Measurements from ENCODE around the gene CCNJL. TPM values are rescaled to one million over a fixed set of nuclear protein-coding genes. Genes with fewer than 3 reads are reported as not detected.
"Not testable (repeated sequence)": the region's sequence is repeated elsewhere in the genome, so short reads cannot be mapped to it uniquely, and the experiment has no call there.

The CCNJL gene
- total RNA-seq, 1 experiment from 2014 or later: 33.9 TPM

GRCh38 chr5:160250826-160251225, 61.5 kb downstream of the CCNJL start:
- Histone ChIP-seq H4K20me1 (ENCODE audit: insufficient read depth) (no peaks in the 10 kb centered on the region), H3K4me2 (no peak overlapping the region), H3K9me3 (ENCODE audit: insufficient read depth, low read depth) (no peaks in the 10 kb centered on the region), H2AFZ (no peak overlapping the region), H3K9me2 (ENCODE audit: insufficient read depth) (no peaks in the 10 kb centered on the region), H3K27me3 (ENCODE audit: insufficient read depth, low read depth) (no peaks in the 10 kb centered on the region), H3K27ac (no peak overlapping the region), H3F3A (ENCODE audit: insufficient read depth, low read depth) (no peaks in the 10 kb centered on the region), H3K79me2 (ENCODE audit: low read depth) (no peaks in the 10 kb centered on the region), H3K4me1 (replicated peaks; ENCODE audit: insufficient read depth) (no peaks in the 10 kb centered on the region), H3K4me3 (no peak overlapping the region), H3K36me3 (ENCODE audit: low read depth) (no peaks in the 10 kb centered on the region)
- ChIA-PET POLR2A (ENCODE audit: unreplicated experiment) (no interaction called here), CTCF (no interaction called here)
- no peak for TF ChIP-seq EZH2 (IDR thresholded peaks at IDR 0.05; ENCODE audit: low read depth)
- TF ChIP-seq CTCF (conservative IDR thresholded peaks at IDR 0.05): no peak
- BruUV-seq (replicated peaks): no TSS peak
- intact Hi-C loops (cut with micrococcal nuclease; ENCODE audit: unreplicated experiment): no loop called here
- no peak for DNase-seq

GRCh38 chr5:160250226-160250625, 62.1 kb downstream of the CCNJL start:
- Histone ChIP-seq H3K79me2 (ENCODE audit: low read depth) (no peaks in the 10 kb centered on the region), H3K4me1 (replicated peaks; ENCODE audit: insufficient read depth) (no peaks in the 10 kb centered on the region), H3K9me2 (ENCODE audit: insufficient read depth) (no peaks in the 10 kb centered on the region), H3F3A (ENCODE audit: insufficient read depth, low read depth) (no peaks in the 10 kb centered on the region), H2AFZ (no peak overlapping the region), H3K4me3 (no peak overlapping the region), H3K27ac (no peak overlapping the region), H3K27me3 (ENCODE audit: insufficient read depth, low read depth) (no peaks in the 10 kb centered on the region), H3K9me3 (ENCODE audit: insufficient read depth, low read depth) (no peaks in the 10 kb centered on the region), H4K20me1 (ENCODE audit: insufficient read depth) (no peaks in the 10 kb centered on the region), H3K36me3 (ENCODE audit: low read depth) (no peaks in the 10 kb centered on the region), H3K4me2 (no peak overlapping the region)
- TF ChIP-seq EZH2 (IDR thresholded peaks at IDR 0.05; ENCODE audit: low read depth) (no peak), CTCF (conservative IDR thresholded peaks at IDR 0.05) (no peak)
- POLR2A ChIA-PET (ENCODE audit: unreplicated experiment): no interaction called here
- intact Hi-C loops (cut with micrococcal nuclease; ENCODE audit: unreplicated experiment): no loop called here
- no peak for DNase-seq
- CTCF ChIA-PET: no interaction called here
- no TSS peak for BruUV-seq (replicated peaks)

GRCh38 chr5:160249570-160249969, 62.8 kb downstream of the CCNJL start:
- H3K9me2 ChIP-seq (ENCODE audit: insufficient read depth); H3K4me2 ChIP-seq; CTCF ChIA-PET; H3K36me3 ChIP-seq (ENCODE audit: low read depth); H3K9me3 ChIP-seq (ENCODE audit: insufficient read depth, low read depth); H2AFZ ChIP-seq; H3K4me3 ChIP-seq; H4K20me1 ChIP-seq (ENCODE audit: insufficient read depth); H3K27ac ChIP-seq; H3K27me3 ChIP-seq (ENCODE audit: insufficient read depth, low read depth); H3K4me1 ChIP-seq (replicated peaks; ENCODE audit: insufficient read depth); H3F3A ChIP-seq (ENCODE audit: insufficient read depth, low read depth); BruUV-seq (replicated peaks); H3K79me2 ChIP-seq (ENCODE audit: low read depth); DNase-seq; intact Hi-C loops (cut with micrococcal nuclease; ENCODE audit: unreplicated experiment): not testable (repeated sequence)
- POLR2A ChIA-PET (ENCODE audit: unreplicated experiment): interaction anchor here (0.7 kb wide), 1 partner anchor 51 kb away, joined by 3 read pairs; no protein-coding TSS in a partner anchor

DNA sequence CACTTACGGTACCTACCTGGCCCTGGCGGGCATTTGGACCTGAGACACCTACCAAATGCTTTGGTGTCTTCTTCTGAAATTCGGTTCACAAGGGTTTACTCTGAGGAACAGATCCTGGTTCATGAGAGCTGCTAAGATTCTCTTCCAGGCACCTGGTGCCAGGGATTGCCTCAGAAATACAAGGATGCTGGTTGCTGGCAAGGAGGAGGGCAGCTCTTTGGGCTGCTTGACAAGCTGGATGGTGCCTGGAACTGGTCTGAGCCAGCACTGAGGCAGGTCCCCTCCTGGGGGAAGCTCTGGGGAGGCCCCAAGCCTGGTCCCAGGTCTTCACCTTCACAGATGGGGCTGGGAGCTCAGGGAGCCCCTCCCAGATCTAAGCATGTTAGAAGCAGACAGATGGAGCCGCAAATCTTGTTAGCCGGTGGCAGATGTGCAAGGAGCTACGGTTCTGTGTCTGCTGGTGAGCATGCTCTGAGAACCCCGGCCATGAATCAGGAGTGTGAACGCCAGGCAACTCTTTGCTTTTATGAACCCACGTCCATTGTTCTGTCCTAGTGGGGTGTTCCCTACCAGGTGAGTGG, 66.8 kb downstream of the CCNJL start:
- intact Hi-C loops (cut with micrococcal nuclease; ENCODE audit: unreplicated experiment): loop anchor here (1.0 to 2.0 kb wide), 2 partner anchors 67 to 100 kb away; partner anchors contain the start of gene CCNJL

More for the DNA sequence above, 66.8 kb downstream of the CCNJL start:
- no peak for TF ChIP-seq CTCF (conservative IDR thresholded peaks at IDR 0.05)
- no peak for TF ChIP-seq EZH2 (IDR thresholded peaks at IDR 0.05; ENCODE audit: low read depth)
- no peaks in the 10 kb centered on the region for H3K27me3 ChIP-seq (ENCODE audit: insufficient read depth, low read depth)
- H3F3A ChIP-seq (ENCODE audit: insufficient read depth, low read depth): no peaks in the 10 kb centered on the region
- H3K4me3 ChIP-seq: no peak overlapping the region
- no peak for DNase-seq
- H3K9me3 ChIP-seq (ENCODE audit: insufficient read depth, low read depth): no peaks in the 10 kb centered on the region
- no peak overlapping the region for H3K27ac ChIP-seq
- H3K4me2 ChIP-seq: no peak overlapping the region
- ChIA-PET POLR2A (ENCODE audit: unreplicated experiment) (interaction anchor here (0.5 to 0.6 kb wide), 2 partner anchors 57 to 82 kb away, joined by 5 read pairs; no protein-coding TSS in a partner anchor), CTCF (interaction anchor here (0.7 to 1.5 kb wide), 3 partner anchors 16 to 224 kb away, joined by 4 to 7 read pairs (median 6); no protein-coding TSS in a partner anchor)
- no peaks in the 10 kb centered on the region for H3K9me2 ChIP-seq (ENCODE audit: insufficient read depth)
- H3K36me3 ChIP-seq (ENCODE audit: low read depth): no peaks in the 10 kb centered on the region
- no peak overlapping the region for H2AFZ ChIP-seq
- no peaks in the 10 kb centered on the region for H4K20me1 ChIP-seq (ENCODE audit: insufficient read depth)
- no peaks in the 10 kb centered on the region for H3K4me1 ChIP-seq (replicated peaks; ENCODE audit: insufficient read depth)
- no TSS peak for BruUV-seq (replicated peaks)
- H3K79me2 ChIP-seq (ENCODE audit: low read depth): no peaks in the 10 kb centered on the region

Measured in PC-9 (cell line).